H1 (cell line): Measurements from ENCODE around the gene TCP11. TPM values are rescaled to one million over a fixed set of nuclear protein-coding genes. Genes with fewer than 3 reads are reported as not detected.

ENCODE experiments used
- RBBP5 ChIP-seq: IDR thresholded peaks from 2 replicates; pipeline ENCODE4 v1.7.1; 2012; ENCODE audit warnings: low read depth, mild to moderate bottlenecking, inconsistent platforms, low read length, moderate library complexity, borderline replicate concordance
- RFX5 ChIP-seq: IDR thresholded peaks from 2 replicates; pipeline ENCODE4 v1.6.1; 2011; ENCODE audit warnings: low read depth, low read length, improper control_type of control experiment, borderline replicate concordance
- RXRA ChIP-seq: IDR thresholded peaks from 2 replicates; pipeline ENCODE4 v1.6.1; 2011; ENCODE audit warnings: low read depth, mild to moderate bottlenecking, low read length, moderate library complexity; ENCODE audit not compliant: insufficient read depth
- TAF1 ChIP-seq: IDR thresholded peaks from 2 replicates; pipeline ENCODE4 v1.6.1; 2011; ENCODE audit warnings: mild to moderate bottlenecking, low read depth, low read length
- TCF12 ChIP-seq: IDR thresholded peaks from 2 replicates; pipeline ENCODE4 v1.6.1; 2011; ENCODE audit warnings: low read depth, mild to moderate bottlenecking, low read length
- TEAD4 ChIP-seq: IDR thresholded peaks from 2 replicates; pipeline ENCODE4 v1.6.1; 2012; ENCODE audit warnings: low read depth, low read length, inconsistent platforms, mixed read lengths
- polyA plus RNA-seq, 7 experiments: library from polyadenylated mRNA; depleted of rRNA in 3 of 7; stranded (reverse) in 5 of 7; unstranded in 2 of 7; fragments of >200 nt in 5 of 7; fragments of 200-250 nt in 2 of 7; gene quantifications; 1 replicate in 5 of 7; 2 replicates in 1 of 7; 4 replicates in 1 of 7; pipeline versions ENCODE4 v1.2.1 to v1.2.3, GENCODE V29; 2011 to 2013; ENCODE audit warnings: missing spikeins in 2 of 7, mixed read lengths in 2 of 7
- total RNA-seq: library from RNA; stranded (reverse); fragmentation: NEBNext Ultra II Directional; extraction: Animal tissue kit (Norgen Biotek cat#: 25700); gene quantifications from 2 replicates; pipeline ENCODE4 v1.2.1, GENCODE V29; 2021
- TF ChIP-seq, protein P1 (sequence below): fragments of 300-600 bp; sonication (generic); IDR thresholded peaks from 2 replicates; pipeline ENCODE4 v1.7.1; 2012; ENCODE audit warnings: low read length, moderate library complexity, mild to moderate bottlenecking, inconsistent platforms; ENCODE audit not compliant: insufficient replicate concordance

TCP11 gene
- total and polyA plus RNA-seq, 2 of the 8 experiments (the other 6 are each of a cell fraction or from before 2014, with no cell fraction given): 0.11 TPM; not detected in 1

DNA sequence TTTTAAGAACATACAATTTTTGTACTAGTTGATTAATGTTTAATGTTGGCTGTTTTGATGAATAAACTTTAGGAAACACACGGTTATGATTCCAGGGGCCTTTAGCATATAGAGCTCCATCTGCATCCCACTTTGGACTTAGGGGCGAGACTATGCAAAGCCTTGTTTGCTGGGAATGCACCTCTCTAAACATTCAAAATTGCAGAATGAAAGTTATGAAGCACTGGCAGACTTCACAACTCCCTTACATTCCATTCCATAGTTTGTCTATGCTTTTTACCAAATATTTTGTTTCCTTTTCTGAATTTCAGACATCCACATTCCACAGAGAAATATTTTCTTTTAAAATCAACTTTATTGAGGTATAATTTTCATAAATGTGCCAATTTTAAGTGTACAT lies 10.3 kb upstream of the TCP11 start (continued):
- TF ChIP-seq, protein P1, sequence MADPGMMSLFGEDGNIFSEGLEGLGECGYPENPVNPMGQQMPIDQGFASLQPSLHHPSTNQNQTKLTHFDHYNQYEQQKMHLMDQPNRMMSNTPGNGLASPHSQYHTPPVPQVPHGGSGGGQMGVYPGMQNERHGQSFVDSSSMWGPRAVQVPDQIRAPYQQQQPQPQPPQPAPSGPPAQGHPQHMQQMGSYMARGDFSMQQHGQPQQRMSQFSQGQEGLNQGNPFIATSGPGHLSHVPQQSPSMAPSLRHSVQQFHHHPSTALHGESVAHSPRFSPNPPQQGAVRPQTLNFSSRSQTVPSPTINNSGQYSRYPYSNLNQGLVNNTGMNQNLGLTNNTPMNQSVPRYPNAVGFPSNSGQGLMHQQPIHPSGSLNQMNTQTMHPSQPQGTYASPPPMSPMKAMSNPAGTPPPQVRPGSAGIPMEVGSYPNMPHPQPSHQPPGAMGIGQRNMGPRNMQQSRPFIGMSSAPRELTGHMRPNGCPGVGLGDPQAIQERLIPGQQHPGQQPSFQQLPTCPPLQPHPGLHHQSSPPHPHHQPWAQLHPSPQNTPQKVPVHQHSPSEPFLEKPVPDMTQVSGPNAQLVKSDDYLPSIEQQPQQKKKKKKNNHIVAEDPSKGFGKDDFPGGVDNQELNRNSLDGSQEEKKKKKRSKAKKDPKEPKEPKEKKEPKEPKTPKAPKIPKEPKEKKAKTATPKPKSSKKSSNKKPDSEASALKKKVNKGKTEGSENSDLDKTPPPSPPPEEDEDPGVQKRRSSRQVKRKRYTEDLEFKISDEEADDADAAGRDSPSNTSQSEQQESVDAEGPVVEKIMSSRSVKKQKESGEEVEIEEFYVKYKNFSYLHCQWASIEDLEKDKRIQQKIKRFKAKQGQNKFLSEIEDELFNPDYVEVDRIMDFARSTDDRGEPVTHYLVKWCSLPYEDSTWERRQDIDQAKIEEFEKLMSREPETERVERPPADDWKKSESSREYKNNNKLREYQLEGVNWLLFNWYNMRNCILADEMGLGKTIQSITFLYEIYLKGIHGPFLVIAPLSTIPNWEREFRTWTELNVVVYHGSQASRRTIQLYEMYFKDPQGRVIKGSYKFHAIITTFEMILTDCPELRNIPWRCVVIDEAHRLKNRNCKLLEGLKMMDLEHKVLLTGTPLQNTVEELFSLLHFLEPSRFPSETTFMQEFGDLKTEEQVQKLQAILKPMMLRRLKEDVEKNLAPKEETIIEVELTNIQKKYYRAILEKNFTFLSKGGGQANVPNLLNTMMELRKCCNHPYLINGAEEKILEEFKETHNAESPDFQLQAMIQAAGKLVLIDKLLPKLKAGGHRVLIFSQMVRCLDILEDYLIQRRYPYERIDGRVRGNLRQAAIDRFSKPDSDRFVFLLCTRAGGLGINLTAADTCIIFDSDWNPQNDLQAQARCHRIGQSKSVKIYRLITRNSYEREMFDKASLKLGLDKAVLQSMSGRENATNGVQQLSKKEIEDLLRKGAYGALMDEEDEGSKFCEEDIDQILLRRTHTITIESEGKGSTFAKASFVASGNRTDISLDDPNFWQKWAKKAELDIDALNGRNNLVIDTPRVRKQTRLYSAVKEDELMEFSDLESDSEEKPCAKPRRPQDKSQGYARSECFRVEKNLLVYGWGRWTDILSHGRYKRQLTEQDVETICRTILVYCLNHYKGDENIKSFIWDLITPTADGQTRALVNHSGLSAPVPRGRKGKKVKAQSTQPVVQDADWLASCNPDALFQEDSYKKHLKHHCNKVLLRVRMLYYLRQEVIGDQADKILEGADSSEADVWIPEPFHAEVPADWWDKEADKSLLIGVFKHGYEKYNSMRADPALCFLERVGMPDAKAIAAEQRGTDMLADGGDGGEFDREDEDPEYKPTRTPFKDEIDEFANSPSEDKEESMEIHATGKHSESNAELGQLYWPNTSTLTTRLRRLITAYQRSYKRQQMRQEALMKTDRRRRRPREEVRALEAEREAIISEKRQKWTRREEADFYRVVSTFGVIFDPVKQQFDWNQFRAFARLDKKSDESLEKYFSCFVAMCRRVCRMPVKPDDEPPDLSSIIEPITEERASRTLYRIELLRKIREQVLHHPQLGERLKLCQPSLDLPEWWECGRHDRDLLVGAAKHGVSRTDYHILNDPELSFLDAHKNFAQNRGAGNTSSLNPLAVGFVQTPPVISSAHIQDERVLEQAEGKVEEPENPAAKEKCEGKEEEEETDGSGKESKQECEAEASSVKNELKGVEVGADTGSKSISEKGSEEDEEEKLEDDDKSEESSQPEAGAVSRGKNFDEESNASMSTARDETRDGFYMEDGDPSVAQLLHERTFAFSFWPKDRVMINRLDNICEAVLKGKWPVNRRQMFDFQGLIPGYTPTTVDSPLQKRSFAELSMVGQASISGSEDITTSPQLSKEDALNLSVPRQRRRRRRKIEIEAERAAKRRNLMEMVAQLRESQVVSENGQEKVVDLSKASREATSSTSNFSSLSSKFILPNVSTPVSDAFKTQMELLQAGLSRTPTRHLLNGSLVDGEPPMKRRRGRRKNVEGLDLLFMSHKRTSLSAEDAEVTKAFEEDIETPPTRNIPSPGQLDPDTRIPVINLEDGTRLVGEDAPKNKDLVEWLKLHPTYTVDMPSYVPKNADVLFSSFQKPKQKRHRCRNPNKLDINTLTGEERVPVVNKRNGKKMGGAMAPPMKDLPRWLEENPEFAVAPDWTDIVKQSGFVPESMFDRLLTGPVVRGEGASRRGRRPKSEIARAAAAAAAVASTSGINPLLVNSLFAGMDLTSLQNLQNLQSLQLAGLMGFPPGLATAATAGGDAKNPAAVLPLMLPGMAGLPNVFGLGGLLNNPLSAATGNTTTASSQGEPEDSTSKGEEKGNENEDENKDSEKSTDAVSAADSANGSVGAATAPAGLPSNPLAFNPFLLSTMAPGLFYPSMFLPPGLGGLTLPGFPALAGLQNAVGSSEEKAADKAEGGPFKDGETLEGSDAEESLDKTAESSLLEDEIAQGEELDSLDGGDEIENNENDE: no peak
- TF ChIP-seq RBBP5 (no peak), RXRA (no peak), TAF1 (no peak), TCF12 (no peak), TEAD4 (no peak), RFX5 (no peak)
